GM11168 (cell line): ENCODE results near the gene DLEC1.

Experiments
- in situ Hi-C: fragments of 300-500 bp; cut with MboI; formaldehyde crosslinking; loops from one replicate; pipeline ENCODE4 v1.12.0; 2022; ENCODE audit warnings: low sequenced_read_pairs; ENCODE audit not compliant: unreplicated experiment

Gene DLEC1

DNA sequence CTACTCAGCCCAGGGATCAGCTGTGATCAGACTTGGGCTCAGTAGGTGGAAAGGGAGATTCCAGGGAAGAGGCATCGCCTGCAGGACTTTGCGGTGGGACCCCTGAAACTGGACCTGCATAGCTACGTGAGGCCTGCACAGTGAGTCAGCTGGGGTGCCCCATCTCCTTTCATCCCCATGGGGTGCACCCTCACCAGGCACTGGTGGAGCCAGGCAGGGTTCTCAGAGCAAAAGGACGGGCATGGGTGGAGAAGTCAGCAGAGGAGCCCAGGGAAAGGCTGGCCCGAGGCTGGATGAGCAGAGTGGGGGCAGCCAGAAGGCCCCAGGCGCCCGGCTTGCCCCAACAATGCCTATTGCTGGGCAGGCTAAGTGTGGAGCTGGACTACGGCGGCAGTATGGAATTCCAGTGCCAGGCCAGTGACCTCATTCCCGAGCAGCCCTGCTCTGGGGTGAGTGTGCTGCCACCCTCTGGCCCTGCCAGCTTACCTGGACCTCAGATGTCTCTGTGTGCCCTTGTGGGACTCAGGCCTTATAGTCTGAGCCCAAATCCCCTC, 78.2 kb downstream of the DLEC1 start:
- in situ Hi-C loops = no loop called here

- in situ Hi-C loops = no loop called here
Observed at GRCh38 chr3:38117748-38118420, 78.9 kb downstream of the DLEC1 start.

GRCh38 chr3:38118421-38119247, 79.6 kb downstream of the DLEC1 start:
- in situ Hi-C loops = no loop called here

GRCh38 chr3:38119248-38119544, 80.2 kb downstream of the DLEC1 start:
- in situ Hi-C loops = no loop called here

GRCh38 chr3:38119821-38120692, 81.0 kb downstream of the DLEC1 start:
- in situ Hi-C loops = no loop called here

GRCh38 chr3:38120693-38121450, 81.9 kb downstream of the DLEC1 start:
- in situ Hi-C loops = no loop called here

DNA sequence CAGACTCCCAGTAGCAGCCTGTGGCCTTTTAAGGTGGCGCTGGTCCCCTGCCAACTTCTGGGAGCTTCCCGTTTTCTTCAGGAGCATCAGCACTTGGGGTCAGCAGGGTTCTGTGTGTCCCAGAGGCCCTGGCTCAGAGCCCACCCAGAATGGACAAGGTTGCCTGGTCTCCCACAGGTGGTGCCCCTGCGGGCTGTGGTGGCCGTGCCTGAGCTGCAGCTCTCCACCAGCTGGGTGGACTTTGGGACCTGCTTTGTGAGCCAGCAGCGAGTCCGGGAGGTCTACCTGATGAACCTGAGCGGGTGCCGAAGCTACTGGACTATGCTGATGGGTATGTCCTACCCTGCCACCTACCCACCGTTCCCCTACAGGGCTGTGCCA, 82.4 kb downstream of the DLEC1 start:
- in situ Hi-C loops = no loop called here

GRCh38 chr3:38121832-38122461, 82.9 kb downstream of the DLEC1 start:
- in situ Hi-C loops = no loop called here

DNA sequence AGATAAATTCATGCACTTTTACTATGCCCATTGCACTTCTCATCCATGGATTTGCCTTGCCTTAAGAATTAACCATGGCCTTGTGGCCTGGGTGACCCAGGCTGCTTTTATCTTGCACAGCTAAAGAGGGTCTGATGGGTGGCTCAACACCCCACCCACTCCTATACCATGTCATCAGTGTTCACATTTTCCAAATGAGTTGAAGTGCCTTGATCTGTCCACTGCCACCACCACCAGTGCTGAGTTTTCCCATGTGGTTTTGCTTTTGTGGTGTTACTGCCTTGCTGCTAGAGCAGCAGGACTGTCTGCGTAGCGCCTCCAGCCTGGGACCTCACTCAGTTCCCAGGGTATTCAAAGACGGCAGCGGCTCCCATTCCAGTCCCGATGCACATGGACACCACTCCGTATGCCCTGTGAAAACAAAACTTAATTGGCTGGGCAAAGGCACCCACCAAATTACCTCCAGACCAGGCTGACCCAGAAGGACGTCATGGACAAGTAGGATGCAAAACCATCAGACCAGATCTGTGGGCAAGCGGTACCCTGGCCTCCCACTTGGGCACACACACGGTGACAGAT, 83.8 kb downstream of the DLEC1 start:
- in situ Hi-C loops = no loop called here

DNA sequence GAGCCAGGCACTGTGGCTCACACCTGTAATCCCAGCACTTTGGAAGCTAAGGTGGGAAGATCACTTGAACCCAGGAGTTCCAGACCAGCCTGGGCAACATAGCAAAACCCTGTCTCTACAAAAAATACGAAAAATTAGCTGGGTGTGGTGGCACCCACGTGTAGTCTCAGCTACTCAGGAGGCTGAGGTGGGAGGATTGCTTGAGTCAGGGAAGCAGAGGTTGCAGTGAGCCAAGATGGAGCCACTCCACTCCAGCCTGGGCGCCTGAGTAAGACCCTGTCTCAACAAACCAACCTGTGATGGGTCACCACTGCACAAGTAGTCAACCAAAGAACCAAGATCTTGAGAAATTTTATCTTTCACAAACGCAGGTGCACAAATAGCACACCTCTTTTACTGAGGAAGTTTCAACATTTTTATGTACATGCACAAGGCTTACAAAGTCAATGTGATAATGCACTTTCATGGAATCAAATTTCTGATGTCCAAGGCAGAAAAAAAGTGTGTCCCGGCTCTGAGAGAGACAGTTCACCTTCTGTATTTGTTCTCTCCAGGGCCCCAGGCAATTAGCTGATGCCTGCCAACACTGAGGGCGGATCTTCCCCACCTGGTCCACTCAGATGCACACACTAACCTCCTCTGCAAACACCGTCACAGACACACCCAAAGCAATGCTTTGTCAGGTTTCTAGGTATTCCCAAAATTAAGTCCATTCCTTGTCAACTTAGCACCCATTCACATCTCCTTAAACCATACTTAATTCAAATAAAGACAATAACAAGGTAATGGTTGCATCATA, 85.5 kb downstream of the DLEC1 start:
- in situ Hi-C loops = loop anchor here (25.0 kb wide), 1 partner anchor 363 kb away; the partner anchor contains the start of gene EXOG

DNA sequence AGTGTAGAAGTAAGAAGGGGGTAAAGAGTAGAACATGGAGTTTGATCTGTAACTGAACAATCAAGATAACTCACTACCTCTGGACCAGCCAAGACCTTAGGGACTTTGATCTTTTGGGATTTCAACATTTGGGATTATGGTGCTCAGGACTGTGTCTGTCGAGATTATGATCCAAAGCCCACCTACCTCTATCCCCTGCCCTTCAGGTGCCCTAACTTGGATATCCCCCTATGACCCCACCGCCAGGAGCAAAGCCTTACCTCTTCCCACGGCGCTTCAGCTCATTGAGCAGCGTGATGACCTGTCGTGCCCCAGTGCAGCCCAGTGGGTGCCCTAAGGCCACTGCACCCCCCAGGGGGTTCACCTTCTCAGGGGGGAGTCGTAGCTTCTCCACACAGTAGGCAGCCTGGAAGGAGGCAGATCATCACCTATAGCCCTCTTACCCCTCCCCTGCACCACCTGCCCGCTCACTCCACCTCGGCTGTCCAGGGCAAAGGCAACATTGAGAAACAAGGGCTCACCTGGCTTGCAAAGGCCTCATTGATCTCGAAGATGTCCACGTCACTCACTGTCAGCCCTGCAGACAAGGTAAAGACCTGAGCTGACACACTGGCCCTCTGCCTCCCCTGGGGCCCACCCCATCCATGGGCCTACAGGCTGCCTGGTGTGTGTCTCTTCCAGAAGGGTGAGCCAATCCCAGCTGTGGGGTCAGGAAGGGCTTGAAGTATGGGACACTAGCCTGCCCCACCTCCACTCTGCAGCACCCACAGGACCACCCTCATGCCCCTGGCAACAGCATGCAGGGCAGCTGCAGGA, 86.5 kb downstream of the DLEC1 start:
- in situ Hi-C loops = loop anchor here (25.0 kb wide), 1 partner anchor 362 kb away; the partner anchor contains the start of gene EXOG

GRCh38 chr3:38126121-38126892, 87.3 kb downstream of the DLEC1 start:
- in situ Hi-C loops = loop anchor here (25.0 kb wide), 1 partner anchor 361 kb away; the partner anchor contains the start of gene EXOG

DNA sequence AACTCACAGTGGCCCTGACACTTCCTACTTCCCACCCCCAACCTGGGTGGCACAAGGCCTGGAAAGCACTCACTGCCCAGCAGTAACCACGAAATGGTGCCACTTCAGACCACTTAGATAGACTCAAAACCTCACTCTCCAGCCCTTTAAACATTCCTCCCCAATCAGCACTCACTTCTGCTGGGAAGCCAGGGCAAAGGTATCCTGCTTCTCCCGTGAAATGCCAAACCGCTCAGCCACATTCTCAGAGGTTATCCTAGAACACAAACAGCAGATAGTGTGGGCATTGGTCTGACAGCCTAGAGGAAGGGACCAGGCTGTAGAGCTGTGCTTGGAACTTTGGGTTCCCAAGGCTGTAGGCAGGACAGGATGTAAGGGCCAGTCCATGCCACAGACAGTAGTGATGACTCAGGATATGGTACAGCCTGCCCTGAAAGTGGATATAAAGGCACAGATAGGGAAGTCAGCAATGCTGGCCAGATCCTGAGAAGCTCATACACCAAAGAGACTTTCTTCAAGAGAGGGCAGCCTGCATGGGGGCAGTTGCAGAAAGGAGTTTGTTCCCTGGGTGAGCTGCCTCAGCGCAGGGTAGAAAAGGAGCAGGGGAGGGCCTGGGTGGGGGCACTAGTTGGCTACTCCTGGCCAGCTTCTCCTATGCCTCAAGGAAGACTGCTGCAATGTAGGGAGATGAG, 88.7 kb downstream of the DLEC1 start:
- in situ Hi-C loops = loop anchor here (25.0 kb wide), 1 partner anchor 360 kb away; the partner anchor contains the start of gene EXOG

- in situ Hi-C loops = loop anchor here (25.0 kb wide), 1 partner anchor 359 kb away; the partner anchor contains the start of gene EXOG
Observed at GRCh38 chr3:38128303-38128655, 89.3 kb downstream of the DLEC1 start.

GRCh38 chr3:38129058-38129457, 90.0 kb downstream of the DLEC1 start:
- in situ Hi-C loops = loop anchor here (25.0 kb wide), 1 partner anchor 358 kb away; the partner anchor contains the start of gene EXOG

DNA sequence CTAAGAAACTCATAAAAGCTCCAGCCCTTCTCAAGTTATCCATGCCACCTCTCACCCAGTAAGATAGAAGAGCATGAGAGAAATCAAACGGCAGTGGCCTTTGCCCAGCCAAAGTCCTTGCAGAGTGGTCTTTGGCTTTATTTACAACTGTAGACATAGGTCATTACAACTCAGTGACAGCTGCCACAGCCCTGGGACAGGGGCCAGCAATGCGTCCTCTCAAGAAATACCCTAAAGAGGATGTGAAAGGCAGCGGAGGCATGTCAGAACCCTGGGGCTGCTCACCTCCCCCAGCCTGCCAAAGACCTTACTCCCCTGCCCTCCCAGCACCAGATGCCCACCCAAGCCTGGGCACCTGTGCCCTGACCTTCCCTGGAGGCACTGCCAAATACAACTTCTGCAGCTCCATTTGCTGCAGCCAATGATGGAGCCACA, 91.6 kb downstream of the DLEC1 start:
- in situ Hi-C loops = loop anchor here (25.0 kb wide), 1 partner anchor 357 kb away; the partner anchor contains the start of gene EXOG
